AG09319 (cell line): ENCODE data around the gene AGAP1.

Experiments used
- DNase-seq: peaks from one replicate; pipeline ENCODE4 v3.0.0-alpha.2; 2010; ENCODE audit warnings: low read depth; ENCODE audit errors: extremely low read depth
- TF ChIP-seq, protein P1 (sequence below): IDR thresholded peaks from 2 replicates; pipeline ENCODE4 v1.5.1; 2011; ENCODE audit warnings: low read depth, mild to moderate bottlenecking, inconsistent platforms, low read length, moderate library complexity

The AGAP1 gene

GRCh38 chr2:235583144-235583543 lies 89.3 kb downstream of the AGAP1 start:
- TF ChIP-seq, protein P1, sequence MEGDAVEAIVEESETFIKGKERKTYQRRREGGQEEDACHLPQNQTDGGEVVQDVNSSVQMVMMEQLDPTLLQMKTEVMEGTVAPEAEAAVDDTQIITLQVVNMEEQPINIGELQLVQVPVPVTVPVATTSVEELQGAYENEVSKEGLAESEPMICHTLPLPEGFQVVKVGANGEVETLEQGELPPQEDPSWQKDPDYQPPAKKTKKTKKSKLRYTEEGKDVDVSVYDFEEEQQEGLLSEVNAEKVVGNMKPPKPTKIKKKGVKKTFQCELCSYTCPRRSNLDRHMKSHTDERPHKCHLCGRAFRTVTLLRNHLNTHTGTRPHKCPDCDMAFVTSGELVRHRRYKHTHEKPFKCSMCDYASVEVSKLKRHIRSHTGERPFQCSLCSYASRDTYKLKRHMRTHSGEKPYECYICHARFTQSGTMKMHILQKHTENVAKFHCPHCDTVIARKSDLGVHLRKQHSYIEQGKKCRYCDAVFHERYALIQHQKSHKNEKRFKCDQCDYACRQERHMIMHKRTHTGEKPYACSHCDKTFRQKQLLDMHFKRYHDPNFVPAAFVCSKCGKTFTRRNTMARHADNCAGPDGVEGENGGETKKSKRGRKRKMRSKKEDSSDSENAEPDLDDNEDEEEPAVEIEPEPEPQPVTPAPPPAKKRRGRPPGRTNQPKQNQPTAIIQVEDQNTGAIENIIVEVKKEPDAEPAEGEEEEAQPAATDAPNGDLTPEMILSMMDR, result no peak
- no peak for DNase-seq

GRCh38 chr2:235583925-235584637 lies 90.2 kb downstream of the AGAP1 start:
- DNase-seq, result no peak
- TF ChIP-seq, protein P1, result no peak

DNA sequence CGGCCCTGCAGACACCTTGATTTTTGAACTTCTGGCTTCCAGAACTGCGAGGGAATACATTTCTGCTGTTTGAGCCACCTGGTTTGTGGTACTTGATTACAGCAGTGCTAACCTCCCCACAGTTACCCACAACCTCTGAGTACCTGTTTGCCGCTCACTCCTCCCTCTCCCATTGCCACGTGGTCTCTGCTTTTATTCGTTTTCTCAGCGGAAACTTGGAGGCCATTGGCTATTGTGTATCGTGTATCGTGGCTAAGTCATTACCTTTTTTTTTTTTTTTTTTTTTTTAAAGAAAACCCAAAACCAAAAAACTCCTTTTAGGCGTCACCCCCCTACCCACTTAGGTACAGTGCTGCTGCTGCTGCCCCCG lies 90.8 kb downstream of the AGAP1 start:
- TF ChIP-seq, protein P1, result no peak

DNA sequence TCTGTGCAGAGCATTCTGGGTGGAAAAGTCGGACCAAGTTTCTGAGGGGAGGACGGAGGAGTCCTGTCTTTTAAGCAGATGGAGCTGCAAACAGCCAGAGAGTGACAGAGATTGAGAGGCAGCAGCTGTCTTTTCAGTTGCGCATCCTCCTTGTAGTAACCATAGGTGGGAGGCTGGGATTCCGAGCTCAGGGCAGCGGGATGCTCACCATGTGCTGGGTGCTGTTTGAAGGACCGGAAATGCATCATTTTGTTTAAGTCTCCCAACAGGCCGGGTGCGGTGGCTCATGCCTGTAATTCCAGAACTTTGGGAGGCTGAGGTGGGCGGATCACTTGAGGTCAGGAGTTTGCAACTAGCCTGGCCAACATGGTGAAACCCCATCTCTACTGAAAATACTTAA lies 93.4 kb downstream of the AGAP1 start:
- TF ChIP-seq, protein P1, result no peak
- no peak for DNase-seq

More for the DNA sequence above, 90.8 kb downstream of the AGAP1 start:
- DNase-seq, result no peak

GRCh38 chr2:235588750-235589149 lies 94.9 kb downstream of the AGAP1 start:
- DNase-seq, result no peak

DNA sequence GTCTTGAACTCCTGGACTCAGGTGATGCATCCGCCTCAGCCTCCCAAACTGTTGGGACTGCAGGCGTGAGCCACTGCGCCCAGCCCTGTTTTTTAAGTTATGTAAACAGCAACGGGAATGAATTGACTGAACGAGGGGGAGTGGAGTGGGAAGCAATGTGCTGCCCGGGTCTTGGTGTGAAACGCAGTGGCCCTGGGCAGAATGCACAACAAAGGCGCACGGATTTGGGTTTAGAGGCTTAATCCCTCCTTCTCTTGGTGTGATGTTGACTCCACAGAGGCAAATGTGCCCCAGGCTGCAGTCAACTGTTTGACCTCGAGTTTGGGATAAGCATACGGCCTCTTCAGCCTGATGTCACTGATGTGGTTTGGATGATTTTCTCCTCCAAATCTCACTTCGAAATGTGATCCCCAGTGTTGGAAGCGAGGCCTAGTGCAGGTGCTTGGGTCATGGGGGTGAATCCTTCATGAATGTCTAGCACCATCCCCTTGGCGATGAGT lies 97.4 kb downstream of the AGAP1 start:
- no peak for DNase-seq
- TF ChIP-seq, protein P1, result no peak

More at GRCh38 chr2:235588750-235589149, 94.9 kb downstream of the AGAP1 start:
- TF ChIP-seq, protein P1, result no peak

- DNase-seq, result no peak
- TF ChIP-seq, protein P1, result no peak
Observed at GRCh38 chr2:235591921-235592320, 98.1 kb downstream of the AGAP1 start.
